SHP77 (cell line): ENCODE measurements around the gene TRPM3.
"Not testable (repeated sequence)": the region's sequence is repeated elsewhere in the genome, so short reads cannot be mapped to it uniquely, and the experiment has no call there.

ENCODE experiments used
- DNase-seq, 2 experiments: peaks; one replicate each; lab custom pipeline; 2025; lab: John Stamatoyannopoulos, UW

TRPM3 gene

DNA sequence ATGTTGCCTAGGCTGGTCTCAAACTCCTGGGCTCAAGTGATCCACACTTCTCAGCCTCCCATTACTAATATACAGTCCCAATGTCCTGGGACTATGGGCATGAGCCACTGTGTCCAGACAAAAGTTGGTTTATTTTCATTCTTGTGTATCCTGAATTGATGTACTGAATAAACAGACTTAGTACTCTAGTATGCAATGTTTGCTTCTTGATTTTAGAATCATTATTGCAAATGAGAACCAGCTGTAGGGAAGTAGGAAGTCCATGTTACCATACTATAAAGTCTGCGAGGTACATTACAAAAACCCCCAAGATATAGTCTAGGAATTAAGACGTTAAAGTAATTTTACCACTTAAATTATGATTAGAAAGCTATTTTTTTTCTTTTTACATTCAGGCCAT, 372.4 kb downstream of the TRPM3 start:
- DNase-seq: no peak

DNA sequence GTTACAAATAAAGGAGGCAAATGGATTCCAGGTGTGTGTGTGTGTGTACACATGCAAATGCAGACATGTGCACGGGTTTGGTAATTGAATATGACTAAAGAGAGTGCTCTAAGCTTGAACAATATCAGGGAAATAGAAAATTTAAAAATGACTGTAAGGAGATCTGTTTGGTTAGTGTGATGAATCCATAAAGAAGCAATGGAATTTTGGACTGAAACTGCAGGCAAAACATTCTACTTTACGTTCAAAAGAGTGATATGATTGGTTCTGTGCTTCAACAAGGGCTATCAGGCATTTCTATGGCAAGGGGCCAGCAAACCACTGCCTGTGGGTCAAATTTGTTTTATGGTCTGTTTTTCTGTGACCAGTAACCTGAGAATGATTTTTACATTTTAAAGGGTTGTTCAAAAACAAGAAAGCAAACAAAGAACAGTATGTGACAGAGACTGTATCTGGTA, 374.1 kb downstream of the TRPM3 start:
- DNase-seq: no peak

DNA sequence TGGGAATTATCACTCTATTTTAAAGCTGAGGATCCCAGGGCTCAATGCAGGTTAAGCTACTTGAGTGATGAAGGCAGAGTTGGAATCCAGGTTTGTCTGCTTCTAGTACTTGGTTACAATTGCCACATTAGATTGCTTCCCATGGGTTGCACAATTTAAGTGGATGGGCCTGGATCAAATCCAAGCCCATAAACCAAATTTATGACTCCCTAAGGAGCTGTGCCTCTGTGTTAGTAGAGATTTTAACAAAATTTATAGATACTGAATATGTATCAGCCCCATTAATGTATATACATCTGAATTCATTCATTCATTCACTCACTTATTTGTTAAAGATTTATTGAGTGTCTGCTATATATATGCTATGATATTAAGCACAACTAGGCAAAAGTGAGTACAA, 374.7 kb downstream of the TRPM3 start:
- DNase-seq: peak in 1 of 2 experiments; percentile 2

DNA sequence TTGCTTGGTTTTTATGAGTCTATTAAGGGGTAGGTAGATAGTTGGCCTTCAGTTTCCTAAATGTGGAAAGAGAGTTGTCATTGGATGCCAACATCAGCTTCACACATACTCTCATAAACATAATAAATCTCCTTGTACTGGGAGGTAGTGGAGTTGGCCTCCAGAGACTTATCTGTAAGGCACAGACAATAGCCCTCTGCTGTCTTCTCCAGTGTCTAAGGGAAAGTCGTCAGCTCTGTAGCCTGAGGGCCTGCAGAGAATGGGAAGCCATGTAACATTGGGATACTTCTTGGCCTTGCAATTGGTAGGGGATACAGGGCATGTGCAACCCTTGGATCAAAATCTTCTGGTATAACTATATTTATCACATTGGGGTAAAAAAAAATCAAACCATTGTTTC, 375.1 kb downstream of the TRPM3 start:
- DNase-seq: no peak

DNA sequence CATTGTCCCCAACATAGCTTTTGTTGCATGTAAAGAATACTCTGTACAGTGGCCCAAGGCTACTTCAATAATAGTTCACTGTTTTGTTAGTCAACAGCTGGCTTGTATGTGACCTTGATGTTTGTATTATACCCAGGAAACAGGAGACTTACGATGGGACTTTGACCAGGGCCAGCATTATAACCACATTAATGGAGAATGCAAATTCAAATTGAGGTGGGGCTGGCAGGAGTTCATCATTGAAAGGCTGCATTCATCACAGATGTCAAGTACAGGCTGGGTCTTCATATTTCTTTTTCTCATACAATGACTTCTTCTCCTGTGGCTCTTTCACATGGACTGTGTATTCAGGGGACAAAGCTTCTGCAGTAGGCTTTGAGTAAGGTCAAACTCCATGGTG, 396.6 kb downstream of the TRPM3 start:
- DNase-seq: not testable (repeated sequence)

DNA sequence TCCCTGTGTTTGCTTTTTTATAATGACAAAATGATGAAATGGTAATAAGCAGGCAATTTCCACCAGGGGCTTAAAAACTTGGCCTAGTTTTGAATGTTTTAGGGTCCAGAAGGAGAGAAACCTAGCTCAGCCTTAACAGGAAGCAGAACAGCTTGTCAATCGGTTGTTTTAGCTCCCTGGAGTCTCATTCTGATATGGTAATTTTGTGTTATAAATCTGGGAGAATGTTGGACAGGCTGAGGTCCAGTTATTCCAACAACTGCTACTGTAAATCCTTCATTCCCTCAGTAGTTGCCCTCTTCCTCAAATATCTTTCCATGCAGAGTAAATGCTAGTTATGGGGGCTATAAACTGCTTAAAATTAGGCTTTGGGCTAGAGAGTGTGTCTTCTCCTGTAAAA, 397.4 kb downstream of the TRPM3 start:
- DNase-seq: not testable (repeated sequence)

DNA sequence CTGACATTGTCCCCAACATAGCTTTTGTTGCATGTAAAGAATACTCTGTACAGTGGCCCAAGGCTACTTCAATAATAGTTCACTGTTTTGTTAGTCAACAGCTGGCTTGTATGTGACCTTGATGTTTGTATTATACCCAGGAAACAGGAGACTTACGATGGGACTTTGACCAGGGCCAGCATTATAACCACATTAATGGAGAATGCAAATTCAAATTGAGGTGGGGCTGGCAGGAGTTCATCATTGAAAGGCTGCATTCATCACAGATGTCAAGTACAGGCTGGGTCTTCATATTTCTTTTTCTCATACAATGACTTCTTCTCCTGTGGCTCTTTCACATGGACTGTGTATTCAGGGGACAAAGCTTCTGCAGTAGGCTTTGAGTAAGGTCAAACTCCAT, 414.6 kb downstream of the TRPM3 start:
- not testable (repeated sequence) for DNase-seq

DNA sequence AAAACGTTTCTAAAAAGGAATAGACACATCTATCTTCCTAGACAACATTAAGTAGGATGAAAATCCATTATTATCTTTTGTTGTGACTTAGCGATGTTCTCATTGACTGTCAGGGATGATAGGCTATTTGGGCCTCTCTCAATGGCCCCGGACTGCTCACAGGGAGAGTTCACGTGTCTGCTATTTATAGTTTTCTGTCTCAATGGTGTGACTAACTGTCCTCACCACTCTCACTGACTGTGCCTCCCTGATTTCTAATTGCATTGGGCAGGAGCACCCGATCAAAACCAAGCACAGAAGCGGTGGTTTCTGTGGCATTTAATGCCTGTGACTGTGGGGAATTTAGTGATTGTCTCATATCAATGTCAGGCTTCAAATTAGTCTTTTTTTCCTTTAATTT, 420.3 kb downstream of the TRPM3 start:
- DNase-seq: no peak

DNA sequence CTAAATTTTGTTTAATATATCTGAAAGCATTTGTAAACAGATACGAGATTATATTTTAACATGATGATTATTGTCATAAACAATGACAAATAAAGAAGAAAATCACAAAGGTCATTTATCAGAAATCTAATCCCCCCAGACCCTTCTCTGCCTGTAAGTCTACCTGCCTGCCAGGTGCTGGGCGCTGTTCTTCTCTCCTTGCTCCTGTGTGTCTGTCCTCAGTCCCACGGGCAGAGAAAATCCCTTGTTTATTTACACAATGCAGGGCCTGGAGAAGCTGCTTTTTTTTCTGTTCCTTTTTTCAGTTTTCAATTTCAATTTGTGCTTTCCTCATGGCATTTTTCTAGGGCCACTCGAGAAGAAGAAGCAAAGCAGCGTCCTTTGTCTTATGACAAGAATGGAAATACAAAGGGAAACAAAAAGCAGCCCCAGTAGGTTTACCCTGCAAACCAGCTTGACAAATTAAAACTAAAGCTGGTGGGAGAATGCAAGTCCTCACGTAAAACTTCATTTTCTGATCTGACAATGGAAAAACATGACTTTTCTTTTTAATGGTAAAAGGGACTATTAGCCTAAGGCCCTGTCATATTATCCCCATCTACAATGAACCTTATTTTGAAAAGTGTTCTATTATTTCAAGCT, 424.6 kb downstream of the TRPM3 start:
- DNase-seq: no peak

DNA sequence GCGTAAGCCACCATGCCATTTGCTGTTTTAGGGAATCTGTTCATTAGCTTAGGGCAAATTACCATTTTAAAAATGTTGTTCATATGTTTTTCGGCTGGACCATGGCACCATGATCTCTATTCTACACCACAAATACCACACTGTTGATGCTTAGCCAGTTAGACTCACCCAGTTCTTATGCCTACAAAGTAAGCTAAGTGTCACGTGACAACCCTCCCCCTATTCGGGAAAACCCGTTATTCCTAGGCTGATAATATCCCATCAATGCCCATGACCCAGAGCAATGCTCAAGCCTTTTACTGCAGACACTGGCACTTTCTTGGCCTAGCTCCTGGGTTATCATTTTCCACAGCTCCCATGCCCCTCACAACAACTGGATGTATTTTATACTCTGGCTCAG, 426.7 kb downstream of the TRPM3 start:
- DNase-seq: no peak

DNA sequence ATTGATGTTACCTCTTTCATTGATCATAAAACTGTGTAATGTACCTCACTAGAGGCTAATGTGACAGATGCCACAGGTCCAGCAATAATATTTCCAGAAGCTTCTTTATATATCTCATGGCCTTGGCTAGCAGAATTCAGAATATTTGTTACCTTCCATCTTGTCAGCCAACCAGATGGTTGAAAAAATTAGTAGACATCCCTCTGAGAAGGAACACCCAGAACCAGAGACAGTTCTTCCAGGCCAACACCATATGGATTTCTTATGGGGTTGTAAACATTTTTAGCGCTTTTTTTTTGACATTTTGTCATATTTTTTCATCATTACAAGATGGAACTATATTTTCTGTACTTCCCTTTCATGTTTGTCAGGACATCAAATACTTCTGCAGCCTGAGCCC, 428.2 kb downstream of the TRPM3 start:
- no peak for DNase-seq

DNA sequence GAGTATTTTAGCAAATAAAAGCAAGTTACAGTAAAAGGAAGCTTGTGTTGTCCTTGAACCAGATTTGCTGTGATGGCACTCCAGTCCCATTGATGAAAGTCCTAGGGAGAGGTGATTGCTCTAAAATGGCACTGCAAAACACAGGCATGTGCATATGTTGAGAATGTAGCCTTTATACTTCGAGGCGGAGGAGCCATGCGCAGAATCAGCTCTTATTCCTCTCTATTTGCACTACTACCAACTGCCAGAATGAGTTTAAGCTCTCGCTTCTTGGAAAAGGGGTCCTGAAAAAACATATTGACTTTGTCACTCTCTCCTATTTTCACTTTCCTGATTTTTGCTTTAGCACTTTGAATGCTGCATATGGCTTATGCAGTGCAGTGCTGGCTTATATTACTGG, 429.0 kb downstream of the TRPM3 start:
- no peak for DNase-seq

DNA sequence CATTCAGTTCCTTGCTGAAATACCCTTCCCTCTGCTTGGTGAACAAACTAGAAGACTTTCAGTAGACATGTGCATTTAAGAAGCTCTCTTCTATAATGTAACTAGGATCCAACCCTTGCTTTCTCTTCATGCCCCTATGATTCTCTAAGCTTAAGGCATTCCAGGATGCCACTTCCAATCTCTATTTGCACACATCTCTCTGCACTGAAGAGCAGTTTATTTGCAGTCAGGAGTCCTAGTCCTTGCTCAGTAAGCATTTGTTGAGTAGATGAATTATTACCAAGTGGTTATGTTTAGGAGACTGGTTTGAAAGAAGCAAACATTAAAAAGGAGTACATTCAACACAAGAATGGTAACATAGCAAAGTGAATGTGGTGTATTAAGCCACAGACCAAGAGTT, 432.7 kb downstream of the TRPM3 start:
- DNase-seq: no peak

DNA sequence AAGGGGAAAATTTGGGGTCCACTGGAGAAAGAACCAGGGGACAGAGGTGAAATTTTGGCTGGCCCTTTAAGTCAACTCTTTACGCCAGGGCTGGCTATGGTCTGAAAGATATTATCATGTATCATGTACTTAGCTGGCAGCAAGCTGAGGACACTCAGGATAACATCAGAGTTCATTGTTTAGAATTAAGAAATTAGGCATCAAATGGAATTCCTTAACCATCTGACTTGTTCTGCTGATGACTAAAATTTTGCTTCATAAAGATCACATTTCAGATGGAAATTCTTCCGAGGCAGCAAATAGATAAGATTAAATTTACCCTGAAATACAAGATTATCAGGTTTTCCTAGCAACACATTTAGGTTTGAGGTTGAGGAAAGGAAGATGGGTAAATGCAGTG, 437.6 kb downstream of the TRPM3 start:
- DNase-seq: no peak

DNA sequence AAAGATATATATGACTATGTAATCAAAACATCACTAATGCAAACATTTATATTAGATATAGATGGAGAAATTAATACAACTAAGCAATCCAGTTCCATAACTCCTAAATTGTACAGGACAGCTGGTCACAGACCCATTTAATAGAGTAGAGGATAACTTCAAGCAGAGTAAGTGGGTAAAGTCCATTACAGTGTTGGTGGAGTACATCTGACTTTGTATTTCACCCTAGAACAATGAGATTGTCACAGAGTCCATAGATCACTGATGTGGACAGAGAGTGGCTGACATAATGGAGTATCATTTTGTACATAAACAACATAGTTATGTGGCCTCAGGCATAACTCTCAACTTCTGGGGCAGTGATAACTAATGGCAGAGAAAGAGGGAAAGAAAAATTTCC, 439.1 kb downstream of the TRPM3 start:
- DNase-seq: no peak

DNA sequence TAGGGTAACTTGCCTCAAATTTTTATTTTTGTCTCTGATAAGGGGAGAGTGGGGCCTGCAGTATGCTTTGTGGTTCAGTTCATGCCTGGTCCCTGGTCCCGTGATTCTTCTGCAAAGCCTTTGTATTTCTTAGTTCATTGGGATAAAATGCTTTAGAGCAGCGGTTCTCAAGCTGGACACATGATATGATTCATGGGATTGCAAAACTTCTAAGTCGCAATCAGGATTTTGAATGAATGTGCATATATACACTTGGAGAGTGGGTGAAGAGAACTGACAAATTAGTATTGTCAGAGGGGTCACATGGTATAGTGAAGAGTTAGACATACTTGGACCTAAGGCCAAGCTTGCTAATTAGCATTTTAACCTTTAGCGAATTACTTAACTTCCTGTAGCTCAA, 441.6 kb downstream of the TRPM3 start:
- no peak for DNase-seq

DNA sequence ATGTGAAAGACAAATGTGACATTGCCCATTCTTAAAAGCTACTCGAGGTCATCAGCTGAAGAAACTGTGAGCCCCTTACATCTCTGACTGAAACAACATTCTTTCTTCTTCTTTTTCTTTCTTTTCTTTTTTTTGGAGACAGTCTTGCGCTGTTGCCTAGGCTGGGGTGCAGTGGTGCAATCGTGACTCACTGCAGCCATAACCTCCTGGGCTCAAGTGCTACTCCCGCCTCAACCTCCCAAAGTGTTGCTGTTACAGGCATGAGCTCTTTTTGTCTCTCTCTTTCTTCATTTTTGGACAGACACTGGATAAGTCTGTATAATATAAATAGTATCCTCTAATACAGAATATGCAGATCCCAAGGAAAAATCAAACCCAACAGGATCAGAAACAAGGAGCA, 443.3 kb downstream of the TRPM3 start:
- DNase-seq: no peak

DNA sequence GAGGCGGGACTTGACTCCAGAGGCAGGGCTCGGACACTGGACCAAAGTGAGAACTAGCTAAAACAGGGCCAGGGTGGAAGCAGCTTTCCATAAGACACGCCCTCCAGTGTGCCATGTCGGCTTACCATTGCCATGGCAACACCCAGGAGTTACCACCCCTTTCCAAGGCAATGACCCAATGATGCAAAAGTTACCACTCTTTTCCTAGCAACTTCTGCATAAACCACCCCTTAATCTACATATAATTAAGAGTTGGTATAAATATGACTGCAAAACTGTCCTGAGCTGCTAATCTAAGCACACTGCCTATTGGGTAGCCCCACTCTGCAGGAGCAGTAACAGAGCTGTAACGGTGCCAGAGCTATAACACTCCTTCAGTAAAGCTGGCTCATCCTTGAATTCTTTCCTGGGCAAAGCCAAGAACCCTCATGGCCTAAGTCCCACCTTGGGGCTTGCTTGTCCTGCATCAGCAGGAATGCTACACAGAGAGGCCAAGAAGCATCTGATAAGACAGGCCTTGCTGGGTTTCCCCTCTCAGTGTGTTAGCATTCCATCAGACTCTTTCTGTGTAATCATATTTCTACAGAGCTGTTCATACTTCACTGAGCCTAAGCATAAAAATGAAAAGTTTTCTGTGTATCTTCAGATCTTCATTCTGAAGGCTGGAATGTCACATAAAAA, 444.2 kb downstream of the TRPM3 start:
- DNase-seq: no peak

DNA sequence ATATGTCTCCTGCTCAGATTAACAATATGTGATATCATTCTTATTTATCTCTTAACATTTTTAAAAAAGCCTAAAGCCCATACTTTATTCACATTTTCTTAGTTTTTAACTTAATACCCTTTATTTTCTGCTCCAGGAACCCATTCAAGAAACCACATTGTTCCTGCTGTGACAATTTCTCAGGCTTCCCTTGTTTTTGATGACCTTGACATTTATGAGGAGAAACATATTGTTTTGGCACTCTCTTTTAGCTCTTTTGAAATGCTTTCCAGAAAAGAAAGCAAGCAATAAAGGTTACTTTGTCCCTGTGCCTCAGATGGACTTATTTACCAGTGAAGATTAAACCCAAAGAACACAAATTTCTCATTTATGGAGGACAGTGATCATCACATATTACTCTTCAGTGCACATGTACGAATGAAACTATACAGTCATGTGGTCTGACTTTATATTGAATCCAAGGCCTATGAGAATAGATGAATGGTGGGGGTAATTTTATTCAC, 445.5 kb downstream of the TRPM3 start:
- DNase-seq: no peak

DNA sequence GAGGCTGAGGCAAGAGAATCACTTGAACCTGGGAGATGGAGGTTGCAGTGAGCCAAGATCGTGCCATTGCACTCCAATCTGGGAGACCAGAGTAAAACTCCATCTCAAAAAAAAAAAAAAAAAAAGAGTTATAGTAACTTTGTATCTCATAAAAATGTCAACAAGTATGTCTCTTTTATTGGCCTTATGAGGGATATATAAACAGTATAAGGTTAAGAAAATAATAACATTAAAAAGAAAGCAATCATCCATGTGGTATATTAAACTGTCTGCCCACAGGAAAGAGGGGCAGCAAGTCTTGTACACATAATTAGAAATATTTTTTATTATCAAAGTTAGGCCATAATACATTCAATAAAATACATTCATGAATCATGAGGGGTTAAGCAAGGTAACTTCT, 447.6 kb downstream of the TRPM3 start:
- no peak for DNase-seq

DNA sequence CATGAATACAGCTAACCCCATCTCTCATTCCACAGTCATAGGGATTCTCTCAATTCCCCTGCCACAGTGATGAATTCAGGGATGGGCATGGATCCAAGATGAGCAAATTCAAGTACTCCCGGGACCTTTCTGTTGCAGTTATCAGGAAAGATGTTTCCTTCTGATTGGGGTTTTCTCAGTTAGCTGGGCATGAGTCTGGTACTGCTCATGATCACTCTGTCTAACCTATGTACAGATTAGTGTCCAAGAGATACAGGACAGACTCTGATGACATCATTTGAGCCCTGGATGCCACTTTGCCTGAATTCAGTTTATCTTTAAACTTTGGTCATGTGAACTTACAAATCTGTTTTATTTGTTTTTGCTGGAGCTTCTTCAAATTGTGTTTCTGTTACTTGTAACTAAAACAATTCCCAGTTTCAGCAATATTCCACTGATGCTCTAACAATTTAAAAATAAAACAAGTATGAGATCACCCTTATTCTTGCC, 449.2 kb downstream of the TRPM3 start:
- no peak for DNase-seq

DNA sequence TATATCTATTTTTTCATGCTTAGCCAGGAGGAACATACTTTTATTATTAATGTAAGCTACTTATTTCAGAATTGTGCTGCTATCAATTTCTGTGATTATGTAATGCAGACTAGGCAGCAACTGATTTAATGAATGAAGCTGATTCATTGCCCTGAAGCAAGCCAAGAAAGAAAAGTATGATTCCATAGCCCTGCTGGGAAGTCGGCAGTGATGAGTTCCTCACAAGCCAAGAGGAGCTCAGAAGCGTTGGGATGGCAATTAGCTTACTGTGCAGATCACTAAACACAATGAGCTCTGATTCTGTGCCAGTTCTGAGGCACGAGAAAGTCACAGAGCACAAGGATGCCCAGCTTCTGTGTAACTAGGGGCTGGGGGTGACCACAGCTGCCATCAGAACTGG, 452.7 kb downstream of the TRPM3 start:
- no peak for DNase-seq

DNA sequence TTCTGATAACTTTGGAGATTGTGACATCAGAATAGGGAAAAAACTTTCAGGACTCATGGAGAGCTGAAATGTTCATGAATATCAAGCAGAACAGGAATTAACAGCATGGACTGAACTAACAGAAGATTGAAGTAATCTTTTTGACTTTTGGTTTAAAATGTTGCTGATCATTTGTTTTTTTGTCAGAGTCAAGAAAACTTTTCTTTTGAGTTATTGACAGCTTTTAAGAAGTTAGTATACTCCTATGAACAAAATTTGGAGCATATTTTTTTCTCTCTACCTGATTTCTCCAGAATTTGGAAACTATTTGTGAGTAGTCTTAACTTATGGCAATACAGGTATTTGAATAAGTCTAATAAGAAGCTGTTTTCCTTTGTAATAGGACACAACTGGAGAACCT, 462.7 kb downstream of the TRPM3 start:
- no peak for DNase-seq

DNA sequence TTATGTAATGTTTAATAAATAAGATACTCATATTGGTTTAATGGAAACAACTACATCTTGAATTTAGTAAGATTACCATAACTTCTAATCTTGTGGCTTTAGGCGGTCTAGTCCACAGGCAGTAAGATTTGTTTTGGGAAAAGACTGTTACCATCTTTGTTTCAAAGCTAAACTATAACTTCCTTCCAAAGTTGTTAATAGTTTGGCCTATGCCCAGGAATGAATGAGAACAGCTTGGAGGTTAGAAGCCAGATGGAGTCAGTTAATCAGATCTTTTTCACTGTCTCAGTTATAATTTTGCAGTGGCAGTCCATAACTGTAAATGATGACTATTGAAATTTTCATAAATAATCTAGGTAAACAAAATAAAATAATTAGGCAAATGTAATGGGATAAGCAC, 465.1 kb downstream of the TRPM3 start:
- DNase-seq: no peak
